HEK293 (cell line): ENCODE measurements around the gene EN2.

Source experiments
- CTCF ChIA-PET: fragments of 350-600 bp; formaldehyde crosslinking; extraction: SDS; loops from one replicate; lab custom pipeline; 2021; ENCODE audit warnings: antibody characterized with exemption; lab: Yijun Ruan, JAX
- POLR2A ChIA-PET: fragments of 300-600 bp; formaldehyde crosslinking; extraction: SDS; loops from one replicate; lab custom pipeline; 2020; ENCODE audit warnings: antibody characterized with exemption, inconsistent platforms; lab: Yijun Ruan, JAX
- H3K27ac ChIP-seq: fragments of 200-500 bp; sonication (Bioruptor generic); 2 replicates; pipeline ENCODE4 v1.5.1; 2014; ENCODE audit warnings: low read depth, low read length, control low read depth, inconsistent platforms; ENCODE audit errors: extremely low read depth
- H3K36me3 ChIP-seq, 2 experiments: fragments of 200-500 bp in 1 of 2; sonication (Bioruptor generic) in 1 of 2; 1 replicate in 1 of 2; 2 replicates in 1 of 2; pipeline ENCODE4 v1.5.1; 2014 to 2017; ENCODE audit warnings: inconsistent platforms in 2 of 2, low read length in 2 of 2; ENCODE audit not compliant: control insufficient read depth in 2 of 2, insufficient read depth in 1 of 2
- H3K4me1 ChIP-seq: fragments of 200-500 bp; sonication (Bioruptor generic); 2 replicates; pipeline ENCODE4 v1.5.1; 2014; ENCODE audit warnings: mild to moderate bottlenecking, low read length, inconsistent platforms; ENCODE audit not compliant: control insufficient read depth, insufficient read depth
- H3K4me3 ChIP-seq: 2 replicates; pipeline ENCODE4 v1.5.1; 2011; ENCODE audit warnings: low read depth, mild to moderate bottlenecking, control low read depth, low read length, moderate library complexity
- H3K9me3 ChIP-seq: fragments of 200-500 bp; sonication (Bioruptor generic); 2 replicates; pipeline ENCODE4 v1.5.1; 2014; ENCODE audit warnings: low read depth, low read length, inconsistent platforms; ENCODE audit not compliant: control insufficient read depth, insufficient read depth
- BCL11A ChIP-seq: fragments of 450-650 bp; formaldehyde crosslinking; IDR thresholded peaks from 2 replicates; pipeline ENCODE4 v1.5.1; 2016; ENCODE audit warnings: low read depth, missing biosample characterization, missing genetic modification characterization
- BCL11B ChIP-seq: fragments of 450-650 bp; formaldehyde crosslinking; IDR thresholded peaks from 2 replicates; pipeline ENCODE4 v1.5.1; 2016; ENCODE audit warnings: low read depth, missing biosample characterization, missing genetic modification characterization
- GLIS1 ChIP-seq: fragments of 450-650 bp; formaldehyde crosslinking; IDR thresholded peaks from 2 replicates; pipeline ENCODE4 v1.5.1; 2016; ENCODE audit warnings: missing biosample characterization, missing genetic modification characterization
- HIC1 ChIP-seq: fragments of 450-650 bp; formaldehyde crosslinking; IDR thresholded peaks from 2 replicates; pipeline ENCODE4 v1.5.1; 2016; ENCODE audit warnings: missing biosample characterization, missing genetic modification characterization
- KLF7 ChIP-seq: fragments of 450-650 bp; formaldehyde crosslinking; IDR thresholded peaks from 2 replicates; pipeline ENCODE4 v1.5.1; 2016; ENCODE audit warnings: missing biosample characterization, missing genetic modification characterization, borderline replicate concordance
- MEIS1 ChIP-seq: sonication (generic); formaldehyde crosslinking; IDR thresholded peaks from 2 replicates; pipeline ENCODE4 v1.8.1; 2022; ENCODE audit warnings: missing genetic modification reagents, mild to moderate bottlenecking, borderline replicate concordance
- PBX3 ChIP-seq: sonication (generic); formaldehyde crosslinking; IDR thresholded peaks from 2 replicates; pipeline ENCODE4 v1.8.1; 2022; ENCODE audit warnings: mild to moderate bottlenecking, moderate library complexity, missing genetic modification reagents
- PRDM10 ChIP-seq: fragments of 450-650 bp; formaldehyde crosslinking; IDR thresholded peaks from 2 replicates; pipeline ENCODE4 v1.5.1; 2016; ENCODE audit warnings: missing biosample characterization, missing genetic modification characterization
- SCRT1 ChIP-seq: fragments of 450-650 bp; formaldehyde crosslinking; IDR thresholded peaks from 2 replicates; pipeline ENCODE4 v1.5.1; 2016; ENCODE audit warnings: missing biosample characterization, missing genetic modification characterization, borderline replicate concordance
- ZBTB10 ChIP-seq: fragments of 450-650 bp; formaldehyde crosslinking; IDR thresholded peaks from 2 replicates; pipeline ENCODE4 v1.5.1; 2016; ENCODE audit warnings: missing biosample characterization, missing genetic modification characterization
- ZIC2 ChIP-seq: fragments of 450-650 bp; formaldehyde crosslinking; IDR thresholded peaks from 2 replicates; pipeline ENCODE4 v1.5.1; 2016; ENCODE audit warnings: missing biosample characterization, missing genetic modification characterization
- ZNF155 ChIP-seq: fragments of 450-650 bp; formaldehyde crosslinking; IDR thresholded peaks from 2 replicates; pipeline ENCODE4 v1.5.1; 2016; ENCODE audit warnings: missing biosample characterization, missing genetic modification characterization
- ZNF175 ChIP-seq: fragments of 450-650 bp; formaldehyde crosslinking; IDR thresholded peaks from 2 replicates; pipeline ENCODE4 v1.5.1; 2016; ENCODE audit warnings: missing biosample characterization, missing genetic modification characterization
- ZNF26 ChIP-seq: fragments of 450-650 bp; formaldehyde crosslinking; IDR thresholded peaks from 2 replicates; pipeline ENCODE4 v1.5.1; 2016; ENCODE audit warnings: missing biosample characterization, missing genetic modification characterization
- ZNF302 ChIP-seq: fragments of 450-650 bp; formaldehyde crosslinking; IDR thresholded peaks from 2 replicates; pipeline ENCODE4 v1.5.1; 2016; ENCODE audit warnings: missing biosample characterization, missing genetic modification characterization, low read depth
- ZNF341 ChIP-seq: fragments of 450-650 bp; formaldehyde crosslinking; IDR thresholded peaks from 2 replicates; pipeline ENCODE4; 2016; ENCODE audit warnings: low read depth, missing biosample characterization, missing genetic modification characterization
- ZNF404 ChIP-seq: fragments of 450-650 bp; formaldehyde crosslinking; IDR thresholded peaks from 2 replicates; pipeline ENCODE4 v1.5.1; 2017; ENCODE audit warnings: missing biosample characterization, missing genetic modification characterization
- ZNF423 ChIP-seq: fragments of 450-650 bp; formaldehyde crosslinking; IDR thresholded peaks from 2 replicates; pipeline ENCODE4 v1.5.1; 2016; ENCODE audit warnings: missing biosample characterization, missing genetic modification characterization
- ZNF426 ChIP-seq: fragments of 450-650 bp; formaldehyde crosslinking; IDR thresholded peaks from 2 replicates; pipeline ENCODE4 v1.5.1; 2017; ENCODE audit warnings: missing biosample characterization, missing genetic modification characterization, mild to moderate bottlenecking, inconsistent platforms, moderate library complexity
- ZNF529 ChIP-seq: fragments of 450-650 bp; formaldehyde crosslinking; IDR thresholded peaks from 2 replicates; pipeline ENCODE4 v1.5.1; 2017; ENCODE audit warnings: missing genetic modification characterization, missing biosample characterization; ENCODE audit not compliant: insufficient replicate concordance
- ZNF600 ChIP-seq: fragments of 450-650 bp; formaldehyde crosslinking; IDR thresholded peaks from 2 replicates; pipeline ENCODE4 v1.5.1; 2016; ENCODE audit warnings: missing biosample characterization, missing genetic modification characterization
- ZNF664 ChIP-seq: fragments of 450-650 bp; formaldehyde crosslinking; IDR thresholded peaks from 2 replicates; pipeline ENCODE4 v1.5.1; 2016; ENCODE audit warnings: missing biosample characterization, missing genetic modification characterization
- ZNF670 ChIP-seq: fragments of 450-650 bp; formaldehyde crosslinking; IDR thresholded peaks from 2 replicates; pipeline ENCODE4 v1.5.1; 2016; ENCODE audit warnings: missing biosample characterization, missing genetic modification characterization, low read depth

Gene EN2

GRCh38 chr7:155455776-155456737 lies 1.9 kb upstream of the EN2 start:
- no peak overlapping the region; the same call in 1 of the 2 replicates for H3K27ac ChIP-seq
- peaks cover 5% of the 10 kb centered on the region; the same call in 1 of the 2 replicates for H3K4me1 ChIP-seq
- CTCF ChIA-PET, result interaction anchor here (1.0 kb wide), 1 partner anchor 348 kb away, joined by 3 read pairs; no protein-coding TSS in a partner anchor
- H3K9me3 ChIP-seq, result no peaks in the 10 kb centered on the region
- POLR2A ChIA-PET, result interaction anchor here (0.5 to 1.0 kb wide), 2 partner anchors 11 to 118 kb away, joined by 3 to 5 read pairs; no protein-coding TSS in a partner anchor
- H3K36me3 ChIP-seq, result peaks cover 0 to 6% of the 10 kb centered on the region in 2 experiments; a peak in 1 of 3 replicates
- no peak overlapping the region for H3K4me3 ChIP-seq
- TF ChIP-seq KLF7 (no peak), ZIC2 (peak; percentile 24), PBX3 (CRISPR knock-in tag) (no peak), HIC1 (tag by site-specific recombination) (no peak), ZNF426 (tag by site-specific recombination) (no peak), SCRT1 (tag by site-specific recombination) (no peak), BCL11A (tag by site-specific recombination) (no peak), GLIS1 (tag by site-specific recombination) (no peak), BCL11B (tag by site-specific recombination) (no peak), ZNF26 (tag by site-specific recombination) (no peak), PRDM10 (tag by site-specific recombination) (peak; percentile 78), ZNF670 (tag by site-specific recombination) (no peak), ZNF302 (tag by site-specific recombination) (no peak), ZNF664 (no peak), ZNF529 (no peak), ZNF404 (tag by site-specific recombination) (no peak), MEIS1 (CRISPR knock-in tag) (no peak), ZBTB10 (tag by site-specific recombination) (no peak), ZNF175 (no peak), ZNF155 (tag by site-specific recombination) (no peak), ZNF341 (tag by site-specific recombination) (peak; percentile 64), ZNF423 (tag by site-specific recombination) (no peak), ZNF600 (no peak)
